ENCODE measurements around the gene LRRIQ4.

LRRIQ4 gene

DNA sequence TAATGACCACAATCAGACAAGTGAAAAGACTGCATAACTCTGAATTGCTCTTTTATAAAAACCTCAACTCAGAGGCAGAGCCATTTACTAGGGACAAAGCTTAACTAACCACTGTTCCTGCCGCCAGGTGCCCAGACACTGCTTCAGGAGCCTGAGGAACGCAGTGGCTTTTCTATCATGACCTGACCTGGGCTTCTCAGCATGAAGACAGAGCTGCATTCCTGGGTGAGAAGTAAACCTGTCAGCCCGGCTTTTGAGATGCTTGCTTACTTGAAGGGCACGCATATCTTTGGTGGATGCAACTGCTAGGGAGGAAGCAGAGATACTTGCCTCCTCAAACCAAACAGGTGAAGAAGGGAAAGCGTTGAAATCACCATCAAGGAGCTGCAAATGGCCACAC is 49.2 kb downstream of the LRRIQ4 start:
- DNase-seq = no peak

- peak; percentile 76 to 77 for DNase-seq
Observed at GRCh38 chr3:169863458-169863899, 50.8 kb downstream of the LRRIQ4 start.

- no peak for DNase-seq
Observed at GRCh38 chr3:169864270-169864669, 51.6 kb downstream of the LRRIQ4 start.

- DNase-seq = peak in 1 of 2 donors; percentile 4
Observed at GRCh38 chr3:169865176-169865767, 52.6 kb downstream of the LRRIQ4 start.

GRCh38 chr3:169867584-169868210 is 55.0 kb downstream of the LRRIQ4 start:
- no peak for DNase-seq

GRCh38 chr3:169868369-169868768 is 55.7 kb downstream of the LRRIQ4 start:
- DNase-seq = no peak

- no peak for DNase-seq
Observed at GRCh38 chr3:169869484-169870220, 57.0 kb downstream of the LRRIQ4 start, which contains the start of gene LRRC31. TSS of gene LRRC31 (minus strand) at chr3:169869935. CDS start at chr3:169869807, 128 bp downstream.

DNA sequence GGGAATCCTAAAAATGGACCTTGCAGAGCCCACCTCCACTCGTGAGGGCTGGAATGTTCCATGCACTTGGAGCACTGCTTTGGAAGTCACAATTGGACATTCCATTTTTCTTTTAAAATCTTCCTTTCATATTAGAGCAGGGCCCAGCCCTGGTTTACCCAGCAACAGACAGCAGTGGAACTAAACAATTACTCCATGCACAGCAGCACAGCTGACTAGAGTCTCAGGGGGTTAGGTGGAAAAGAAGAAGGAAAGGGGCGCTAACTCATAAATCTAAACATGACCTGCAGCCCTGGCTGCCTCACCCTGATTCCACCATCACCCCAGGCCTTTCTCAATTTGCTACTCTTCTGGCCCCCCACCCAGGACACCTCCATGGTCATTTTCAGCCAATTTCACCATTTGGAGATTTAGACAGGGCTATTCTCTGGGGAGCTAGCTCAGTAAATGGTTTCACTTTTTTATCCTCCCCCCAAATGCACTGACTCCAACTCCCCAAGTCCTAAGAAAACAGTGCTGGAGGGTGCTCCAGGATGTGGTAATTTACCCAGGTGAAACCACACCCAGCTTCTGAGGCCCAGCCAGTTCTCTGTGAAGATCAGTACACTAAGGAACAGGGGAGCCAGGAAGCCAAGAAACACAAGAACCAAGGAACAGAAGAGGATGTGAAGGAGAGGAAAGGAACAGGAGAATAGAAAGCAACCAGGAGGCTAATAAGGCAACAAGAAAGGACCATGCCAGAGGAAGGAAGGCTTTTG is 58.6 kb downstream of the LRRIQ4 start:
- DNase-seq = peak in 1 of 2 donors; percentile 3

DNA sequence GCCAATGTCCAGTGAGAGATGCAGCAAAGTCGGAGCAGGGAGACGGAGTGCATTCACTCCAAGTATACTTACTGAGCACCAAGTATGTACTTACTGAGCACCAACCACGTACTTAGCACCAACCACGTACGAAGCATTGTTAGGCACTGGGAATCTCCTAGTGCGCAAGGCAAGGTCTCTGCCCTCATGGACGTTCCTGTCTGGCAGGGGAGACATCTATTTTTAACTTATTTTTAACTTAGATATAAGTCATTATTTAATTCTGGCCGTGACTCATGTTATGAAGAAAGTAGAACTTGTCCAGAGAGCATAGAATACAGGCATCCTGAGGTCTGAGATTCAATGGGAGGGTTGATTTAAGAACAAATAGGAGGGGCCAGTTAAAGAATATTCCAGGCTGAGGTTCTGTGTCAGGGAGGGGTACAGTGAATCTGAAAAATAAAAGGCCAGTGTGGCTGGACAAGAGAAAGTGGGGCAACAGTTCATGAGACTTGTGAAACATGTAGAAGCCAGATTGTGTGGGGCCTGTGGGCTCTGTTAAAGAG is 66.4 kb downstream of the LRRIQ4 start:
- DNase-seq = no peak

GRCh38 chr3:169879845-169880575 is 67.3 kb downstream of the LRRIQ4 start:
- no peak for DNase-seq

- DNase-seq = no peak
Observed at GRCh38 chr3:169880576-169881250, 68.0 kb downstream of the LRRIQ4 start.

DNA sequence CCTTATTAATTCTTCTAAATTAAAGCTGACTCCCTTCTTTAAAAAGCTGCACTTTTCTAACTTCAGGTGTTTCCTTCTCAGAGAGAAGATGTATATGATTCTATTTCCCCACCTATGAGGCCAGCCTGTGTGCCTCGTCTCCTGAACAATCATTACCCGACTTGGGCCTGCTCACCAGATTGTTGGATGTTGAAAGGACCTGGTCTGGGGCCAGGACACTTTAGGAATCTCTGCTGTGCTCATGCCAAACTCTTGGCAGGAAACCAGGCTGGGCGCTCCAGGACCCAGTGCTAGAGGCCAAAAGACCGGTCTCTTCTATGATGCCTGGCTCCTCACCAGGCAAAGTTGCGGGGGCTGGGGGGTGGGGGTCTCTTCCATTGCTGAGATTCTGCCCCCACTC is 74.0 kb downstream of the LRRIQ4 start:
- DNase-seq = no peak
